Trophoblast cell (in vitro differentiated cells and primary cell): Measurements from ENCODE around the gene MRPS24.

Source experiments
- DNase-seq, 2 donors: peaks; one replicate each; pipeline ENCODE4 v3.0.0-alpha.2; 2016
- H2AFZ ChIP-seq: 2 replicates; pipeline ENCODE4 v1.6.1; 2013; ENCODE audit warnings: low read length, moderate library complexity, mild to moderate bottlenecking; ENCODE audit not compliant: insufficient read depth, poor library complexity
- H2AK5ac ChIP-seq: 2 replicates; pipeline ENCODE4 v1.6.1; 2013; ENCODE audit warnings: mild to moderate bottlenecking, low read length
- H2BK120ac ChIP-seq: 2 replicates; pipeline ENCODE4 v1.6.1; 2013; ENCODE audit warnings: low read length, mild to moderate bottlenecking, moderate library complexity; ENCODE audit not compliant: insufficient read depth, poor library complexity
- H2BK12ac ChIP-seq: 2 replicates; pipeline ENCODE4 v1.6.1; 2013; ENCODE audit warnings: mild to moderate bottlenecking, low read length, moderate library complexity
- H2BK5ac ChIP-seq: 2 replicates; pipeline ENCODE4 v1.6.1; 2013; ENCODE audit warnings: low read length, low read depth, moderate library complexity, mild to moderate bottlenecking; ENCODE audit not compliant: poor library complexity
- H3K14ac ChIP-seq: 2 replicates; pipeline ENCODE4 v1.6.1; 2013; ENCODE audit warnings: mild to moderate bottlenecking, low read length
- H3K18ac ChIP-seq: 2 replicates; pipeline ENCODE4 v1.6.1; 2013; ENCODE audit warnings: mild to moderate bottlenecking, low read length
- H3K23ac ChIP-seq: 2 replicates; pipeline ENCODE4 v1.6.1; 2013; ENCODE audit warnings: low read length
- H3K27ac ChIP-seq: 2 replicates; pipeline ENCODE4 v1.5.1; 2013; ENCODE audit warnings: low read depth, mild to moderate bottlenecking, inconsistent platforms, low read length, moderate library complexity
- H3K27me3 ChIP-seq: 2 replicates; pipeline ENCODE4 v1.6.1; 2013; ENCODE audit warnings: inconsistent platforms, mild to moderate bottlenecking, low read length, moderate library complexity; ENCODE audit not compliant: insufficient read depth
- H3K36me3 ChIP-seq, 2 experiments: 1 replicate in 1 of 2; 2 replicates in 1 of 2; pipeline ENCODE4 v1.6.1; 2013; ENCODE audit warnings: low read length in 2 of 2, mild to moderate bottlenecking in 2 of 2, moderate library complexity in 1 of 2; ENCODE audit not compliant: insufficient read depth in 2 of 2, control insufficient read depth in 1 of 2
- H3K4ac ChIP-seq: 2 replicates; pipeline ENCODE4 v1.6.1; 2013; ENCODE audit warnings: low read depth, mild to moderate bottlenecking, low read length, moderate library complexity
- H3K4me1 ChIP-seq, 2 experiments: 1 replicate in 1 of 2; 2 replicates in 1 of 2; pipeline ENCODE4 v1.6.1; 2013; ENCODE audit warnings: low read length in 2 of 2, mild to moderate bottlenecking in 2 of 2, moderate library complexity in 1 of 2; ENCODE audit not compliant: insufficient read depth in 2 of 2, control insufficient read depth in 1 of 2
- H3K4me2 ChIP-seq: 2 replicates; pipeline ENCODE4 v1.6.1; 2013; ENCODE audit warnings: inconsistent platforms, mild to moderate bottlenecking, low read length, moderate library complexity
- H3K4me3 ChIP-seq: 2 replicates; pipeline ENCODE4 v1.5.1; 2013; ENCODE audit warnings: mild to moderate bottlenecking, low read depth, low read length, inconsistent platforms
- H3K79me1 ChIP-seq: one replicate; pipeline ENCODE4 v1.6.1; 2013; ENCODE audit warnings: low read length
- H3K79me2 ChIP-seq: 2 replicates; pipeline ENCODE4 v1.6.1; 2013; ENCODE audit warnings: low read length, mild to moderate bottlenecking; ENCODE audit not compliant: control insufficient read depth, insufficient read depth, poor library complexity
- H3K9ac ChIP-seq: 2 replicates; pipeline ENCODE4 v1.6.1; 2013; ENCODE audit warnings: mild to moderate bottlenecking, low read length
- H3K9me3 ChIP-seq: 2 replicates; pipeline ENCODE4 v1.6.1; 2013; ENCODE audit warnings: low read depth, mild to moderate bottlenecking, control low read depth, inconsistent platforms, low read length; ENCODE audit not compliant: insufficient read depth
- H4K12ac ChIP-seq: 2 replicates; pipeline ENCODE4 v1.6.1; 2013; ENCODE audit warnings: low read depth, mild to moderate bottlenecking, low read length, moderate library complexity
- H4K8ac ChIP-seq: 2 replicates; pipeline ENCODE4 v1.6.1; 2013; ENCODE audit warnings: low read depth, mild to moderate bottlenecking, low read length, moderate library complexity
- H4K91ac ChIP-seq: one replicate; pipeline ENCODE4 v1.6.1; 2013; ENCODE audit warnings: low read depth, mild to moderate bottlenecking, low read length, moderate library complexity
- WGBS: extraction: QIAGEN DNeasy Blood & Tissue Kit; methylation state at CpG from one replicate; pipeline ENCODE4 v1.1.7; 2013; ENCODE audit warnings: missing lambda C conversion rate; ENCODE audit not compliant: insufficient read length, insufficient coverage; ENCODE audit errors: extremely low coverage; 5-methylcytosine and 5-hydroxymethylcytosine counted together

Gene MRPS24

DNA sequence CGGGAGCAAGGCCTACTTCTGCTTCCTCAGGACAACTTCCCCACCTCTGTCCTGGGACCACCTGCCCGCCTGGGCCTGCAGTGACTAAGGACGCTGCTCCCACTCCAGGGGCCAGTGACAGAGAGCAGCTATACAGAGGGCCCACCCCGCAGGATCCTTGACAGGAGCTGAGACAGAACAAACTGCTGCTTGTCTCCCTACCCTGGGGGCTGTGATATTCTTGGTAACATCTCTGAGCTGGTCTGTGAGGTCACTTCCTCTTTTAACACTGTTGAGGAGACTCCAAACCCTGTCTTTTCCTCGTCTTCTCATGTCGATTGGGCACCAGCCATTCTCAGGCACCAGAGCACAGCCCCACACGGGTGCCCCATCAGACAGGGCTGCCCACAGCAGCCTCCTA is 6.9 kb upstream of the MRPS24 start:
- Histone ChIP-seq H3K27me3 (no peaks in the 10 kb centered on the region), H2AFZ (no peak overlapping the region), H3K14ac (no peak overlapping the region), H3K4me3 (no peak overlapping the region), H2BK12ac (no peak overlapping the region), H3K9ac (no peak overlapping the region), H3K18ac (no peak overlapping the region), H3K79me2 (no peaks in the 10 kb centered on the region), H3K27ac (no peak overlapping the region), H2BK5ac (no peak overlapping the region), H4K12ac (no peak overlapping the region), H3K4ac (no peak overlapping the region), H3K36me3 (peaks cover 29 to 35% of the 10 kb centered on the region in 2 experiments), H3K79me1 (peaks cover 2% of the 10 kb centered on the region), H4K91ac (no peak overlapping the region), H2AK5ac (no peak overlapping the region), H3K23ac (no peak overlapping the region), H3K4me1 (peaks cover 13 to 15% of the 10 kb centered on the region in 2 experiments), H2BK120ac (no peak overlapping the region), H4K8ac (no peak overlapping the region), H3K9me3 (no peaks in the 10 kb centered on the region), H3K4me2 (no peak overlapping the region)
- DNase-seq: no peak
- no CpG with 5 or more reads among the region's 7 CpGs for WGBS

GRCh38 chr7:43873300-43873699 is 4.0 kb upstream of the MRPS24 start:
- Histone ChIP-seq H2BK120ac (no peak overlapping the region), H2AFZ (no peak overlapping the region)

DNA sequence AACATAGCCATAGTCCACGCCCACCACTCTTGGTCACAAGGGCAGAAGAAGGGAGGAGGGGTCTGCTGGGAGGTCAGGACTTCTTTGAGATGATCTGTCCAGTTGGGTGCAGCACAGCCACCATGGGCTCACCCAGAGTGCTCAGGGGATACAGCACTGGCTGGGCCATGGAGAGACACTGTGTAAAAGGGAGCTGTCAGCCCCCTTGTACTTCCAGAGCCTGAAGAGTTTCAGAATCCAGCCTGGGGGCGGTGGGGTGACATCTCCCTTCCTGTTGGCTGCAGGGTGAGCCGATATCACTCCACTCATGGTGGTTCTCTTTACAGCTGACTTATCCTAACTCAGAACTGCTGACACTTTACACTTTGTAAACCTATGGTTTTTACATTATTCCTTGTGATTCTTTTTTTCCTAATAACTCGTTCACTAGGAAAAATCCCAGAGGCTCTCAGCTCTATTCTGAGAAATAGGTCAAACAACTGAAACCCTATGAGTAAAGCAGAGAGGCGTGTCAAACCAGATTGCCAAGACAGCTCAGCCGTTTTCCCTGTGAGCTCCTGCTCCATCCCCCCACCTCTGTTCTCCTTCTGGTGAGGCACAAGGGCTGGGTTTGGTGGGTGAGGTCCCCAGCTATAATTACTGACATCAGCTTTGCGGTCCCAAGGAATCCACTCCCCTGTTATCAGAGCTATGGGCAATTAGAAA is 3.2 kb upstream of the MRPS24 start:
- no peak overlapping the region for H2AFZ ChIP-seq
- H3K4me2 ChIP-seq: peak overlapping the region; percentile 4
- H3K79me2 ChIP-seq: peaks cover 1% of the 10 kb centered on the region

More at GRCh38 chr7:43873300-43873699, 4.0 kb upstream of the MRPS24 start:
- no peaks in the 10 kb centered on the region for H3K27me3 ChIP-seq
- no peak overlapping the region for H3K9ac ChIP-seq
- no peak overlapping the region for H3K27ac ChIP-seq
- no peak overlapping the region for H3K18ac ChIP-seq
- no peak overlapping the region for H3K4me2 ChIP-seq
- H4K8ac ChIP-seq: no peak overlapping the region
- no peak overlapping the region for H2BK5ac ChIP-seq
- H3K14ac ChIP-seq: no peak overlapping the region
- no peak overlapping the region for H3K4me3 ChIP-seq
- H3K36me3 ChIP-seq: peaks cover 23 to 28% of the 10 kb centered on the region in 2 experiments
- peak overlapping the region; percentile 34 for H2BK12ac ChIP-seq
- no peak overlapping the region for H3K4ac ChIP-seq
- peaks cover 2% of the 10 kb centered on the region for H3K9me3 ChIP-seq
- H2AK5ac ChIP-seq: no peak overlapping the region
- H3K4me1 ChIP-seq: peaks cover 11 to 17% of the 10 kb centered on the region in 2 experiments
- H3K79me2 ChIP-seq: peaks cover 1% of the 10 kb centered on the region
- peak overlapping the region; percentile 8 for H4K91ac ChIP-seq
- peak in 1 of 2 donors; percentile 36 for DNase-seq
- H3K79me1 ChIP-seq: peaks cover 9% of the 10 kb centered on the region
- H3K23ac ChIP-seq: no peak overlapping the region
- no CpG with 5 or more reads among the region's 5 CpGs for whole genome bisulfite sequencing
- H4K12ac ChIP-seq: no peak overlapping the region

DNA sequence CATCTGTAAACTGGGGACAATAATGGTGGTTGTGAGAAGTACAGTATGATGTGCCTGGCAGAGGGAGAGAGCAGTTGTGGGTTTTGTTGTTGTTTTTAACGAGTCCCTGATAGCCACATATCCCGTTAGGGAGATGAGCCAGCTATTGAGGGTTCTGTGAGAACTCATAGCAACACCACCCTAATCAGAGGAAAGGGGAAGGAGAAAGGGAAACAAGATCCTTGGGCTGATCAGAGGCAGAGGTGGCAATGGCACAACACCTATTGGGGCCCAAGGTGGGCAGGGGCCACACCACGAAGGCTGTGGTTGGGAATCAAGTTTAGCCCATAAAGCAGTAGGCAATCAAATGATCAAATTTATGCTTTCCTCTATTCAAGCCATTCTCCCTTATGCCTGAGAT is 1.7 kb upstream of the MRPS24 start:
- Histone ChIP-seq H3K9ac (no peak overlapping the region), H3K18ac (no peak overlapping the region), H2AFZ (no peak overlapping the region), H4K8ac (no peak overlapping the region), H3K4me3 (no peak overlapping the region), H2BK120ac (no peak overlapping the region), H3K9me3 (peaks cover 2% of the 10 kb centered on the region), H2BK5ac (no peak overlapping the region), H3K4ac (no peak overlapping the region), H3K4me2 (no peak overlapping the region), H4K91ac (peak overlapping the region; percentile 8), H3K23ac (no peak overlapping the region), H3K79me2 (peaks cover 1% of the 10 kb centered on the region), H3K27me3 (no peaks in the 10 kb centered on the region), H2AK5ac (no peak overlapping the region), H3K79me1 (peaks cover 9% of the 10 kb centered on the region), H2BK12ac (peak overlapping the region; percentile 30), H3K4me1 (peaks cover 11 to 17% of the 10 kb centered on the region in 2 experiments), H3K36me3 (peaks cover 6 to 15% of the 10 kb centered on the region in 2 experiments), H3K14ac (no peak overlapping the region), H3K27ac (no peak overlapping the region), H4K12ac (no peak overlapping the region)
- no CpG with 5 or more reads among the region's 3 CpGs for WGBS
- DNase-seq: no peak

More for the DNA sequence above, 3.2 kb upstream of the MRPS24 start:
- no peak overlapping the region for H4K8ac ChIP-seq
- peaks cover 2% of the 10 kb centered on the region for H3K9me3 ChIP-seq
- H2AK5ac ChIP-seq: no peak overlapping the region
- H4K12ac ChIP-seq: no peak overlapping the region
- H2BK120ac ChIP-seq: no peak overlapping the region
- no CpG with 5 or more reads among the region's 7 CpGs for WGBS
- H3K9ac ChIP-seq: no peak overlapping the region
- peak overlapping the region; percentile 16 for H2BK12ac ChIP-seq
- no peak overlapping the region for H3K4me3 ChIP-seq
- no peak overlapping the region for H3K4ac ChIP-seq
- H3K4me1 ChIP-seq: peaks cover 11 to 17% of the 10 kb centered on the region in 2 experiments
- no peak overlapping the region for H3K18ac ChIP-seq
- peak overlapping the region; percentile 12 for H3K14ac ChIP-seq
- H3K36me3 ChIP-seq: peaks cover 17 to 21% of the 10 kb centered on the region in 2 experiments
- no peak overlapping the region for H4K91ac ChIP-seq
- no peak overlapping the region for H2BK5ac ChIP-seq
- H3K23ac ChIP-seq: no peak overlapping the region
- peak overlapping the region; percentile 3 for H3K27ac ChIP-seq
- H3K79me1 ChIP-seq: peaks cover 9% of the 10 kb centered on the region
- H3K27me3 ChIP-seq: no peaks in the 10 kb centered on the region
- peak in 1 of 2 donors; percentile 15 for DNase-seq
